IMR-90 (cell line): ENCODE measurements around the gene ESR1. TPM values are rescaled to one million over a fixed set of nuclear protein-coding genes. Genes with fewer than 3 reads are reported as not detected.

Experiments
- ATAC-seq: fragments of 200-7000 bp; cut with Tn5 transposase; 2 replicates; pipeline ENCODE4 v1.9.1; 2020; ENCODE audit warnings: low read depth, mild to moderate bottlenecking, moderate library complexity
- BruUV-seq: library from RNA; stranded (reverse); fragments of 400-500 nt; replicated peaks from 2 replicates; lab custom pipeline; 2021; lab: Mats Ljungman, UMichigan
- CTCF ChIA-PET: fragments of 300-600 bp; formaldehyde crosslinking; extraction: SDS; loops from one replicate; lab custom pipeline; 2021; ENCODE audit warnings: antibody characterized with exemption; lab: Yijun Ruan, JAX
- POLR2A ChIA-PET: fragments of 300-600 bp; sonication (Branson Sonifier 250); formaldehyde crosslinking; loops from one replicate; lab custom pipeline; 2022; ENCODE audit warnings: antibody characterized with exemption; ENCODE audit not compliant: unreplicated experiment; lab: Charles Lee
- DNase-seq: peaks from one replicate; pipeline ENCODE4 v3.0.0; 2013
- H2AFZ ChIP-seq: replicated peaks from 2 replicates; pipeline ENCODE3; 2013; ENCODE audit warnings: low read length, mild to moderate bottlenecking; ENCODE audit not compliant: poor library complexity
- H2AK5ac ChIP-seq: 2 replicates; pipeline ENCODE4 v1.6.1; 2013; ENCODE audit warnings: low read depth, low read length, inconsistent platforms
- H2AK9ac ChIP-seq: replicated peaks from 2 replicates; pipeline ENCODE3; 2013; ENCODE audit warnings: mild to moderate bottlenecking, low read depth, low read length, moderate library complexity; ENCODE audit not compliant: poor library complexity
- H2BK120ac ChIP-seq: 2 replicates; pipeline ENCODE4 v1.6.1; 2013; ENCODE audit warnings: low read depth, low read length, inconsistent platforms
- H2BK15ac ChIP-seq: 3 replicates; pipeline ENCODE4 v1.6.1; 2013; ENCODE audit warnings: low read depth, low read length, inconsistent platforms
- H2BK20ac ChIP-seq: 2 replicates; pipeline ENCODE4 v1.6.1; 2013; ENCODE audit warnings: low read depth, mild to moderate bottlenecking, inconsistent platforms, low read length, moderate library complexity
- H2BK5ac ChIP-seq: 2 replicates; pipeline ENCODE4 v1.6.1; 2013; ENCODE audit warnings: mild to moderate bottlenecking, low read depth, low read length, inconsistent platforms; ENCODE audit not compliant: poor library complexity, severe bottlenecking
- H3K14ac ChIP-seq: replicated peaks from 2 replicates; pipeline ENCODE4 v1.6.1; 2013; ENCODE audit warnings: low read depth, low read length, inconsistent platforms
- H3K18ac ChIP-seq: 2 replicates; pipeline ENCODE4 v1.6.1; 2013; ENCODE audit warnings: low read depth, low read length, control low read depth
- H3K23ac ChIP-seq: 2 replicates; pipeline ENCODE4 v1.6.1; 2013; ENCODE audit warnings: low read depth, low read length, inconsistent platforms
- H3K27ac ChIP-seq: 2 replicates; pipeline ENCODE4 v1.5.1; 2013; ENCODE audit warnings: mild to moderate bottlenecking, control low read depth, low read length; ENCODE audit not compliant: insufficient read depth
- H3K27me3 ChIP-seq: 2 replicates; pipeline ENCODE4 v1.6.1; 2013; ENCODE audit warnings: low read length; ENCODE audit not compliant: control insufficient read depth, insufficient read depth
- H3K36me3 ChIP-seq: 2 replicates; pipeline ENCODE4 v1.6.1; 2013; ENCODE audit warnings: low read length, mixed read lengths; ENCODE audit not compliant: control insufficient read depth, insufficient read depth
- H3K4ac ChIP-seq: 2 replicates; pipeline ENCODE4 v1.6.1; 2013; ENCODE audit warnings: low read depth, low read length, inconsistent platforms
- H3K4me1 ChIP-seq: 2 replicates; pipeline ENCODE4 v1.6.1; 2013; ENCODE audit warnings: low read length, mixed read lengths; ENCODE audit not compliant: control insufficient read depth, insufficient read depth
- H3K4me2 ChIP-seq: 2 replicates; pipeline ENCODE4 v1.6.1; 2013; ENCODE audit warnings: low read depth, mild to moderate bottlenecking, control low read depth, low read length, moderate library complexity
- H3K4me3 ChIP-seq: 2 replicates; pipeline ENCODE4 v1.5.1; 2013; ENCODE audit warnings: low read depth, mild to moderate bottlenecking, control low read depth, low read length, moderate library complexity; ENCODE audit not compliant: insufficient read depth
- H3K56ac ChIP-seq: 2 replicates; pipeline ENCODE4 v1.6.1; 2013; ENCODE audit warnings: low read length, inconsistent platforms; ENCODE audit not compliant: insufficient read depth; ENCODE audit errors: extremely low read depth
- H3K79me1 ChIP-seq, 2 experiments: 2 replicates each; pipeline ENCODE4 v1.6.1; 2013; ENCODE audit warnings: low read length in 2 of 2, inconsistent platforms in 1 of 2, low read depth in 1 of 2
- H3K9ac ChIP-seq: 2 replicates; pipeline ENCODE4 v1.6.1; 2013; ENCODE audit warnings: low read depth, low read length, control low read depth
- H3K9me1 ChIP-seq: 2 replicates; pipeline ENCODE4 v1.6.1; 2013; ENCODE audit warnings: low read length, inconsistent platforms; ENCODE audit not compliant: insufficient read depth
- H3K9me3 ChIP-seq: 2 replicates; pipeline ENCODE4 v1.6.1; 2013; ENCODE audit warnings: low read length; ENCODE audit not compliant: control insufficient read depth, insufficient read depth
- H4K20me1 ChIP-seq: 2 replicates; pipeline ENCODE4 v1.6.1; 2013; ENCODE audit warnings: low read length, inconsistent platforms; ENCODE audit not compliant: insufficient read depth
- H4K5ac ChIP-seq: 2 replicates; pipeline ENCODE4 v1.6.1; 2013; ENCODE audit warnings: mild to moderate bottlenecking, low read depth, low read length, control low read depth
- H4K8ac ChIP-seq, 2 experiments: 2 replicates each; pipeline ENCODE4 v1.6.1; 2013; ENCODE audit warnings: low read depth in 2 of 2, low read length in 2 of 2, control low read depth in 1 of 2, inconsistent platforms in 1 of 2
- H4K91ac ChIP-seq: 2 replicates; pipeline ENCODE4 v1.6.1; 2013; ENCODE audit warnings: low read depth, low read length, inconsistent platforms; ENCODE audit not compliant: insufficient read depth
- BHLHE40 ChIP-seq: fragments of 150-350 bp; IDR thresholded peaks from 2 replicates; pipeline ENCODE4 v1.6.1; 2016; ENCODE audit warnings: mild to moderate bottlenecking, low read depth, low read length
- MXI1 ChIP-seq: IDR thresholded peaks from 2 replicates; pipeline ENCODE4 v1.6.1; 2012; ENCODE audit warnings: low read depth, mild to moderate bottlenecking, low read length, moderate library complexity, borderline replicate concordance
- POLR2A ChIP-seq: IDR thresholded peaks from 2 replicates; pipeline ENCODE4 v1.6.1; 2012; ENCODE audit warnings: mild to moderate bottlenecking, low read depth, low read length
- RAD21 ChIP-seq: IDR thresholded peaks from 2 replicates; pipeline ENCODE4 v1.6.1; 2012; ENCODE audit warnings: low read length, improper control_type of control experiment
- SMC3 ChIP-seq: fragments of 150-350 bp; IDR thresholded peaks from 2 replicates; pipeline ENCODE4 v1.6.1; 2016; ENCODE audit warnings: low read depth, mild to moderate bottlenecking, antibody characterized with exemption, low read length, moderate library complexity
- WGBS, 2 experiments: methylation state at CpG; one replicate each; pipeline versions ENCODE4 v1.1.5 to v1.1.7; 2013; ENCODE audit warnings: missing lambda C conversion rate in 2 of 2; ENCODE audit not compliant: insufficient read length in 1 of 2; ENCODE audit errors: extremely low coverage in 2 of 2; 5-methylcytosine and 5-hydroxymethylcytosine counted together
- dilution Hi-C: fragments of 300-500 bp; cut with HindIII; formaldehyde crosslinking; loops from one replicate; pipeline ENCODE4 v1.14.3; 2018; ENCODE audit warnings: low sequenced_read_pairs; ENCODE audit not compliant: unreplicated experiment
- in situ Hi-C: fragments of 300-500 bp; cut with MboI; formaldehyde crosslinking; loops from 3 replicates; pipeline ENCODE4 v1.14.3; 2019; ENCODE audit warnings: low sequenced_read_pairs, inconsistent platforms, mixed read lengths
- intact Hi-C: fragments of 100-400 bp; cut with micrococcal nuclease; formaldehyde crosslinking; loops from 2 replicates; pipeline ENCODE4 v1.10.0; 2022
- polyA plus RNA-seq, 3 experiments: library from polyadenylated mRNA; depleted of rRNA; stranded (reverse); fragments of >200 nt; gene quantifications; 2 replicates each; pipeline ENCODE4 v1.2.3, GENCODE V29; 2012; ENCODE audit warnings: low replicate concordance in 1 of 3
- total RNA-seq: library from RNA; depleted of rRNA; stranded (reverse); fragments of >200 nt; gene quantifications from 2 replicates; pipeline ENCODE4 v1.2.3, GENCODE V29; 2012
- TF ChIP-seq, protein P1 (sequence below): conservative IDR thresholded peaks from 2 replicates; pipeline ENCODE4 v1.5.1; 2012; ENCODE audit warnings: mild to moderate bottlenecking, low read depth, low read length, improper control_type of control experiment

ESR1 gene
- total and polyA plus RNA-seq, 2 of the 4 experiments (the other 2 are of a cell fraction) = not detected

DNA sequence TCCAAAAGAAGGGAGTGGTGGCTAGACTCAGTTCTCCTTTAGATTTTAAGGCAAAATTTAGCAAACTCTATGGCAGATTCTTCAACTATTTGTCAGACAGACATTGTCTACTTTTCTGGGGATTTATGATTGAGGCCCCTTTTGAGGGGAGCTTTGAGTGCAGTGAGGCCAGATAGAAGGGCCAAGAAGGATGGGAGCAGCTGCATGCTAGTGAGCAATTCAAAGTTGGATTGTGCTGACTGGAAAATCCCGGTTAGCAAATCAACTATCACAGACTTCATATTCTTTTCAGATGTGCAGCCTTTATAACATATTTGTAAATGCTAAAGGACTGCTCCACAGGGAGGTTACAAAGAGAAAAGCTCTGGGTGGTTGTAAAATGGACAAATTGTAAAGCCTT is 35.0 kb upstream of the ESR1 start:
- dilution Hi-C loops = no loop called here
- CTCF ChIA-PET = no interaction called here

More for the DNA sequence above, 35.0 kb upstream of the ESR1 start:
- Histone ChIP-seq H3K27me3 (no peaks in the 10 kb centered on the region), H3K9ac (no peak overlapping the region), H2BK15ac (no peak overlapping the region), H3K4me2 (no peak overlapping the region), H4K20me1 (no peaks in the 10 kb centered on the region), H3K4ac (no peak overlapping the region), H3K4me1 (no peaks in the 10 kb centered on the region), H3K23ac (no peak overlapping the region), H3K9me1 (no peaks in the 10 kb centered on the region), H3K27ac (no peak overlapping the region), H3K14ac (no peak overlapping the region), H3K9me3 (no peaks in the 10 kb centered on the region), H3K56ac (no peak overlapping the region), H2AFZ (no peak overlapping the region), H2BK5ac (no peak overlapping the region), H3K79me1 (no peaks in the 10 kb centered on the region), H4K8ac (no peak overlapping the region), H3K36me3 (no peaks in the 10 kb centered on the region), H2AK5ac (no peak overlapping the region), H2BK20ac (no peak overlapping the region), H2BK120ac (no peak overlapping the region), H2AK9ac (no peak overlapping the region), H4K91ac (no peak overlapping the region), H3K18ac (no peak overlapping the region), H3K4me3 (no peak overlapping the region), H4K5ac (no peak overlapping the region)
- WGBS, 2 experiments = no CpG with 5 or more reads among the region's 1 CpG
- in situ Hi-C loops (no loop called here), intact Hi-C loops (no loop called here)
- ATAC-seq (no peak), DNase-seq (no peak)
- POLR2A ChIA-PET = no interaction called here
- no peak for TF ChIP-seq POLR2A
- TF ChIP-seq MXI1 = no peak
- TF ChIP-seq BHLHE40 = no peak
- no peak for TF ChIP-seq RAD21
- TF ChIP-seq, protein P1, sequence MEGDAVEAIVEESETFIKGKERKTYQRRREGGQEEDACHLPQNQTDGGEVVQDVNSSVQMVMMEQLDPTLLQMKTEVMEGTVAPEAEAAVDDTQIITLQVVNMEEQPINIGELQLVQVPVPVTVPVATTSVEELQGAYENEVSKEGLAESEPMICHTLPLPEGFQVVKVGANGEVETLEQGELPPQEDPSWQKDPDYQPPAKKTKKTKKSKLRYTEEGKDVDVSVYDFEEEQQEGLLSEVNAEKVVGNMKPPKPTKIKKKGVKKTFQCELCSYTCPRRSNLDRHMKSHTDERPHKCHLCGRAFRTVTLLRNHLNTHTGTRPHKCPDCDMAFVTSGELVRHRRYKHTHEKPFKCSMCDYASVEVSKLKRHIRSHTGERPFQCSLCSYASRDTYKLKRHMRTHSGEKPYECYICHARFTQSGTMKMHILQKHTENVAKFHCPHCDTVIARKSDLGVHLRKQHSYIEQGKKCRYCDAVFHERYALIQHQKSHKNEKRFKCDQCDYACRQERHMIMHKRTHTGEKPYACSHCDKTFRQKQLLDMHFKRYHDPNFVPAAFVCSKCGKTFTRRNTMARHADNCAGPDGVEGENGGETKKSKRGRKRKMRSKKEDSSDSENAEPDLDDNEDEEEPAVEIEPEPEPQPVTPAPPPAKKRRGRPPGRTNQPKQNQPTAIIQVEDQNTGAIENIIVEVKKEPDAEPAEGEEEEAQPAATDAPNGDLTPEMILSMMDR = no peak
- no peak for TF ChIP-seq SMC3
- no TSS peak for BruUV-seq
